SW 1271 (cell line): ENCODE results near the gene TYMS.
"Not testable (repeated sequence)": the region's sequence is repeated elsewhere in the genome, so short reads cannot be mapped to it uniquely, and the experiment has no call there.

Experiments used
- DNase-seq, 2 experiments: peaks; one replicate each; lab custom pipeline; 2025; lab: John Stamatoyannopoulos, UW

TYMS gene

DNA sequence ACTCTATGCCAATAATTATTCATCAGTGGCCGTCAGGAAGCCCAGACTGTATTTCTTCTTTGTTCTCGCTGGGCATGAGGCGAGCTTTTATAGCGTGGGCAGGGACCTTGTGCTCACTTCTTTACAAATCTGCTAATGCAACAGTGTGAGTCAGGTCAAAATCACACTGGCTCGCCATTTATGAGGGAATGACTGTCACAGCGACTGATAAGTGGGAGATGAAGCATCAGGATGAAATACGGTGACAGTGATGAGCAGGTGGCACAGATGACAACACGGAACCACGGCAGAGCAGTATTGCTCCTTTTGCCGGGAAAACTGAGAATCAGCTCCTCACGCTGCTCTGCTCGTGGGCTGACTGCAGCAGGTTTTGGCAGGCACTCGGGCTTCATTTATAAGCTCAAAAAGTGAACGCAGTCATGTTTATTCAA lies 20.5 kb downstream of the TYMS start:
- no peak for DNase-seq

DNA sequence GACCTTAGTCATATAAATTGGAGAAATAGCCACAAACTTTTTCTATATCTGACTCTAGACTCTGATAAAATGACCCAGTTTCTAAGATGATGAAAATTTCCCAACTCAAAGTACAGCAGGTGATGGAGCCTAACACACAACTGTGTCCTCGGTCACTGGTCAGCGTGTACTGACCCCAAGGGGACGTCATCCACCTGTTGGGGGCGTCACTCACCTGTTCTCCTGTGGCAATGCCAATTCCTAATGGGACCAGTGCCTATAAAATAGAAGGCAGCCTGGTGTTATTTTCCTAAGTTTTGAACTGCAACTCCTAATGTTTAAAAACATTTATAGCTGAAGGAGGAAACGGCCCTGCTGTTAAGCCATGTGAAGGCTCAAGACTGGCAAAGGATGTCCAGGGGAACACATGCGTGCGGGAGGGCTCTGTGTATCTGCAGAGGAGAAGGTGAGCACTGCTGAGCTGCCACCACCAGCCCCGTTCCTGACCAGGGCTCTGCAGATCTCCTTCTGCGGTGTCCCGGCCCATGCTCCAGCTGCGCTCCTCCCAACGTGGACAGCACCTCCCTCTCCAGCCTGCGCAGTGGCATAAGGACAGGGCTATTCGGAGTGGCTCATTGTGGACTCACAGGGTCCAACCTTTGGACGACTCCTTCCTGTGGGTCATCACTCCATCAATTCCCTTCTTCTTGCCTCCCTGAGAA lies 21.2 kb downstream of the TYMS start:
- DNase-seq = no peak

DNA sequence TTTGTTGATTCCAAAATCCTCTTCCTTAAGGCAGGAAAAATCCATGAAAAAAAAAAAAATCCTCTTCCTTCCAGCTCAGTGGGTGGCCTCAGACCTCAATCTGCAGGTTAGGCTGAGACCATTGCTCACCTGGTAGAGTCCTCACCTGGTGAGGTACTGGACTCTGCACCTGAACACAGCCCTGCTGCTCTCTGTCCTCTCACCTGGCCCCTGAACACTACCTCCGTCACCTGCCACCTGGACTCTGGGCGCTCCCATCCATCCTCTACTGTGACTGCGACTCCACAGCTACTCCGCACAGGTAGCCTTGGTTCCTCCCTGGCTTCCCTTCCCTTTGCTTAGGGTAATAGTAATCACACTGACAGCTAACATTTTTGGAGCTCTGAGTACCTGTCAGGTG lies 22.1 kb downstream of the TYMS start:
- DNase-seq = no peak

DNA sequence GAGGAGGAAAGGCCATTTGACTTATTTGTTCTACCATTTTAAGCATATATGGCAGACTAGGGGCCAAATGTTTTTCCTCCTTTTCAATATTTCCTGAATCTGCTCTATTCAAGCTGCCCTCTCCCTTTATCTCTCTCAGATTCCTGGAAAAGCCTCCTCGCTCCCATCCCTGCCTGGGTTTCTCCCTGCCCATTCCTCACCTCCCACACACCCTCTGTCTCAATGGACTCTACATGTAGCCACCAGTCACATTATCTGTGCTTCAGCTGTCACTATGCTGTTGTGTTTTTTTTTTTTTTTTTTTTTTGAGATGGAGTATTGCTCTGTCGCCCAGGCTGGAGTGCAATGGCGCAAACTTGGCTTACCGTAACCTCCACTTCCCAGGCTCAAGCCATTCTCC lies 22.9 kb downstream of the TYMS start:
- no peak for DNase-seq

DNA sequence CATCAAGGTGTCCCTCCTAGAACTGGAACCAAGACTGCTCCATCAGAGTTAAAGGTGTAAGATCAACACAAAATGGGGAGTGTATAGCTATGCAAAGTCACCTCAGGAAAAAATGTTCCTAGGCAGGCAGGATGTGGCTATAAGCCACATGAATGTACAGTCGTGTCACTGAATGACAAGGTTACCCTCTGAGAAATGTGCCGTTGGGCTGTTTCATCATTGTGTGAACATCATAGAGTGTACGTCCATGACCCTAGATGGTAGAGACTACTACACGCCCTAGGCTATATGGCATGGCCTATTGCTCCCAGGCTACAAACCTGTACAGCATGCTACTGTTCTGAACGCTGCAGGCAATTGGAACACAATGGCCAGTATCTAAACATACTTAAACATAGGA lies 24.5 kb downstream of the TYMS start:
- DNase-seq = no peak

DNA sequence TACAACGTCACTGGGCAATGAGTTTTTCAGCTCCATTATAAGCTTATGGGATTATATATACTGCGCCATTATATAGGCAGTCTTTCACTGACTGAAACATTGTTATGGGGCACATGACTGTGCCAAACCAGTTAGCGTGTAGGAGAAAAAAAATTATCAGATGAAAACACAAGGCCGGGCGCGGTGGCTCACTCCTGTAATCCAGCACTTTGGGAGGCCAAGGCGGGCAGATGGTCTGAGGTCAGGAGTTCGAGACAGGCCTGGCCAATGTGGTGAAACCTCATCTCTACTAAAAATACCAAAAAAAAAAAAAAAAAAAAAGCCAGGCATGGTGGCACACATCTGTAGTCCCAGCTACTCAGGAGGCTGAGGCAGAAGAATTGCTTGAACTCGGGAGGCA lies 25.0 kb downstream of the TYMS start:
- not testable (repeated sequence) for DNase-seq

DNA sequence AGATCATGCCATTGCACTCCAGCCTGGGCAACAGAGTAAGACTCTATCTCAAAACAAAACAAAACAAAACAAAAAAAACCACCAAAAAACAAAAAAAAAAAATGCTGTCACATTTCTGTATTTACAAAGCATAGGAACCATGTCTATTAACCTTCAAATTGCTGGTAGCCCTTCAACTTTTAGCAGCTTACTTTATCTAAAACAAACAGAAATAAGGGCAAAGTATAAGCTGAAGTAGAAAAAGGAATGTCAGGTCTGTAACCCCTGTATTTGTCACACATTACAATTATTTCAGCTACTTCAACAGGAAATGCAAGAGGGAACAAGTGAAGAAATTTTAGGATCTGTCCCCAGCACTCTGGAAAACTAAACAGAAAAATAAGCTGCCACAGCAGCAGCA lies 25.4 kb downstream of the TYMS start:
- DNase-seq = no peak

DNA sequence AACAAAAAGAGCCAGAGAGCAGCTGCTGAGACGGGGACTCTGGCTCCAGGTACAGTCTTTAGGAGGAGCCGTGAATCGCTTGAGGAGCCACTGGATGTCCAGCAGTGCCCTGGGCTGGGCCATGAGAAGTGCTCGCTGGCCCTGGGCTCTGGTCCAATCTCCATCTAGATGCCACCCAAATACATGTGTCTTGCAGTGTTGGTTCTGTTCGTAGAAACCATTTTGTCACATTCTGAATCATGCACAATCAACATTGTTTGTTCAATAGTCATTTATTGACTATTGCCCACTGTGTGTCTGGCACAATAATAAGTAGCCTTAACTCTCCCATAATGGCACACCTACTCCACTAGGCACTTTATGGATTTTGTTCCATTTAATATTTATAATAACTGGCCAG lies 26.1 kb downstream of the TYMS start:
- no peak for DNase-seq

DNA sequence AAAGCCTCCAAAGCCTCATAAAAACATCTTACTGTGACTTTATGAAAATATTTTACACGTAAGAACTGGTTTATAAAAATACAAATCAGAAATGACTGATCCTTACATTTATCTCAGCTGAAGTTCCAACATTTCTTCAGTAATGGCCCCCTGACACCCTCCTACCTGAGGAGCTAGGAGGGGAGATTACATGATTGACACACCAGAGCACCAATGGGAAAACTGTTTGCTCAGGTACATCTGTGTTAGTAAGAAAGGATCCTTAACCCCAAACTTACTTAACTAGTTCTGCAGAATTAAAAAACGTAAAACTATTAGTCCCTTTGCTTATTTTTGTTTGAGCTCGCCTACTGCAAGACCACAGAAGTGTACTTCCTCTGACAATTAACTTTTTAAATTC lies 28.0 kb downstream of the TYMS start:
- no peak for DNase-seq

DNA sequence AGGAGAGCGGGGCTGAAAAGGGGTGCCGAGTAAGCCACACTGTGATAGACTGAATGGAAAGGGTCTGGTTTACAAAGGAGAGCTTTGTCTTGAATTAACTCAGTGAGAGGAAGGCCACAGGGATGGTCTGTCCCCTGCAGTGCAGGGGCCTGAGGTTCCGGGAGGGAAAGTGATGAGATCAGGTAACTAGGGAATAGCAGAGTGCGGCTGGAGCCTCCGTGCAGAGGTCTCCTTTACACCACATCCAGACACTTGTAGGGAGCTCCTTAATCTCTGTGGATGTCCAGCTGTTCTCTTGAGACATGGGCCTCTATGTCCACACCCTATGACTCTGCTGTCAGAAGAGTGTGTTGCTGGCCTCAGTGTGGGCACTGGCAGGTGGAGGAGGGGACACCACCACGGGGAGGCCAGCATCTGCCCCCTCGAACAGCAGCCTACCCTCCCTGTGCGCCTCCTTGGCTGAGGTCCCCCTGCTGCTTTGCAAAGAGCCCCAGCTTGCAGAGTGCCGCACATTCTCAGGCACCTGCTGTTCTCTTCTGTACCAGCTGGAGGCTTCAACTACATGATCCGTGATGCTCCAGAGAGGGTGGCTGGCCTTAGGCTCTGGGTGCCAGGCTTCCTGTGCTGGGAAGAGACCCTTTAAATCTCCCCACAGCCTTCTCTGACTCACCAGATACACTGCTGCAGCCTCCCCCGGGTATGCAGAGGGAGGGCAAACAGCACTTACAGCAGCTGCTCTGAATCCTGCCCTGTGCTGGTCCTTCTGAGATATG lies 29.1 kb downstream of the TYMS start:
- no peak for DNase-seq

DNA sequence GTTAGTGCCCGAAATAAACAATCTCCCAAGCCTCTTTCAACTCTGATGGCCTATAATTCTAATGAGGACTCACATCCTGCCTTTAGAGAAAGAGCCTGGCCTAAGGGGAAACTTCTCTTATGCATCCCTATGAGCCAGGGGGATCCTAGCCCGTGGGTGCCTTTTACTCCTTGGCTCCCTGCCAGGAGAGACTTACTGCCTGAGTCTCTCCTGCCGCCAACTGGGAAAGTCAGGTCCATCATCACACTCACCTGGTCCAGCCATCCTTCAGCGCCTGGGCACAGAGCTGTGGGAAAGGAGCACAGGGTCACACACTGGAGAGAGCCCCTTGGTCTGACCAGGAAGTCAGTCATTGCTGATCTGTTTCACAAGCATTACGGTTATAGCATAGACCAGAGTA lies 30.9 kb downstream of the TYMS start:
- no peak for DNase-seq

DNA sequence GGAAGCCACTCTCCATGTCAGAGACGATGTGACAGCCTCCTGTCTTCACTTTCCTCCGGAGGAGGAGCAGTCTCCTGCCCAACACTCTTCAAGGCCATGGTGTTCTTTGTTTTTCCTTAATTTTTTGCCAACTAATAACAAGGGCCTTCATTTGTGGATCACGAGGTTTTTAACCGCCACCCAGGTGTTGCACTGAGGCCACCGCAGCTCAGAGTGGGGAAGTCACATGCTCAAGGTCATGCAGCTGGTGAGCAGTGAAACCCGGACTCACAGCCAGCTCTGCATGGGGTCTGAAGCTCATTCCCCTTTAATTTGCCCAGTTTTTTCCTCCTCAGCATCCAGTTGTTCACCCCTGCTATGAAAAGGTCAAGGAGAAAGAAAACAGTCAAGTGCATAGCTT lies 35.4 kb downstream of the TYMS start:
- DNase-seq = no peak

DNA sequence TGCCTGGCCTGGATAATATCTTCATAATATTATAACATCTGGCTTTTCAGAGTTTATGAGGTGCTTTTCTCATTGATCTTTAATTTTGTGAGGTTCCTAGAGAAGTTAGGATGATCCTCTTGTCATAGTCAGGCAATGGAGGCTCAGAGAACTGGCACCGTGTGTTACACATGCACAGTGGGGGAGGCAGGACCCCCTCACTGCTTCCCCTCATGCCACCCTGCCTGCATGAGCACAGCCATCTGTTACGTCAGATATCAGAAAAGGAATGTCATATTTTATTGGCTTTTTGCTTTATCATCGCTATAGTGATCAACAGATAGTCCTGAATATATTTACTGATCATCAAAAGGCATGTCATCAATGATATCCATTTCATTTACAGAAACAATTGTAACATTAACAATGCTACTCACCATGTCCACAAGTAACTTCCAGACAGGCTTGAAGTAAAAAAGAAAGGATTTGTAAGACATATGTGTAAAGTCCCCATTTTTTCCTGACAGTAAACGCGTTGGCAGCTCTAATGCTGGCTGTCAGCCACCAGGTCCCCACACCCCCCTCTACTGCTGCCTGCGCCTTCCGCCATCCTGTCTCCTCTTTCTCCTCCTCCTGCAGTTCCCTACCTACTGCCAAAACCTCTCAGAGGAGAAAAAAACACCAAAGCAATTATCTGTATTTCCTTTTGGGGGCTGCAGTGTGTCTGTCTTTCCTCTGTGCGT lies 36.2 kb downstream of the TYMS start:
- no peak for DNase-seq

DNA sequence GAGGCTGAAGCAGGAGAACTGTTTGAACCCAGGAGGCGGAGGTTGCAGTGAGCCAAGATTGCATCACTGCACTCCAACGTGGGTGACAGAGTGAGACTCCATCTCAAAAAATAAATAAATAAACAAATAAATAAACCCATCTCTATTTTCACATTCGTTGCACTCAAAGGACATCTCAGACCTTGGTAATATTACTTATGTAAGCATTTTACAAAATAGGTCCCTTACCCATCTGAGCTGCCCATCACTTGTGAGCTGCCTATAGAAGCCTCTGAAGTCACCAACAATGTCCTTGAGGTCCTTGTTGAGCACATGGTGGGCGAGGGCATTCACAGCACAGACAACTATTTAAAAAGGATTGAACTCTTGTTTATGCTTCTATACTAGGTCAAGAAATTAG lies 39.6 kb downstream of the TYMS start:
- no peak for DNase-seq

DNA sequence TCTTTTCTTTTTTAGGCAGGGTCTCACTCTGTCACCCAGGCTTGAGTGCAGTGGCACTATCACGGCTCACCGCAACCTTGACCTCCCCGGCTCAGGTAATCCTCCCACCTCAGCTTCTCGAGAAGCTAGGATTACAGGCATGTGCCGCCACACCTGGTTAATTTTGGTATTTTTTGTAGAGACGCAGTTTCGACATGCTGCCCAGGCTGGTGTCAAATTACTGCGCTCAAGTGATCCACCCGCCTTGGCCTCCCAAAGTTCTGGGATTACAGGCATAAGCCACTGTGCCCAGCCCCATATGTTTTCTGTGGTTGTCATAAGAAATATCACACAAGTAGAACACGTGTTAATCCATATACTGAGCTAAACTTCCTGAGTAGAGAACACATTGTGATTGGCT lies 40.3 kb downstream of the TYMS start:
- DNase-seq = no peak

DNA sequence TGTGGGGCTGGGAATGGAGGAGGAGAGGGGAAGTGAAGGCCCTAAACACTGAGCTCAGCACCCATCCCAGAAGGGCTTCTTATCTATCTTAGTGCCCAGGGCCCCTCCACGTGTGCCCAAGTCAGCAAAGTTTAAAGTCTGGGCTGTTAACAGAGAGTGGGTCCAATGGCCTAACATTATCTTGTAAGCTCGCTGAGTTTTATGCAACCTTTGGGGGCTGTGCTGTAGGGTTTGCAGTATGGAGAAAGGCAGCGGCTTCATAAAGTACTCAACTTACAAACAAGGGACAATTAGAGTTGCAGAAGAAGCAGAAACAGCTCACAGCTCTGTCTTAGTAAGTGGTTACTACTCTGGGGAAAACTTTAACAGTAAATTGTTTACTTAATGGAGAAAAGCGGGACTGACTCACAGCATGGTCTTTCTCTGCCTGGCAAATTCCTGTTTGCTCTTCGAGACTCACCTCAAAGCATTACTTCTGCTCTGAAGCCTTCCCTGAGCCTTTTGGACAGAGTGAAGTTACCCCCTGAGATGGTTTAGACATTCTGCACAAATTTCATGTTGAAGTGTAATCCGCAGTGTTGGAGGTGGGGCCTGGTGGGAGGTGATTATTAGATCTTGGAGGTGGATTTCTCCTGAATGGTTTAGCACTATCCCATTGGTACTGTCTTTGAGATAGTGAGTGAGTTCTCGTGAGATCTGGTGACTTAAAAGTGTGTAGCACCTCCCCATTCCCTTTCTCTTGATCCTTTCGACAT lies 45.9 kb downstream of the TYMS start:
- no peak for DNase-seq

DNA sequence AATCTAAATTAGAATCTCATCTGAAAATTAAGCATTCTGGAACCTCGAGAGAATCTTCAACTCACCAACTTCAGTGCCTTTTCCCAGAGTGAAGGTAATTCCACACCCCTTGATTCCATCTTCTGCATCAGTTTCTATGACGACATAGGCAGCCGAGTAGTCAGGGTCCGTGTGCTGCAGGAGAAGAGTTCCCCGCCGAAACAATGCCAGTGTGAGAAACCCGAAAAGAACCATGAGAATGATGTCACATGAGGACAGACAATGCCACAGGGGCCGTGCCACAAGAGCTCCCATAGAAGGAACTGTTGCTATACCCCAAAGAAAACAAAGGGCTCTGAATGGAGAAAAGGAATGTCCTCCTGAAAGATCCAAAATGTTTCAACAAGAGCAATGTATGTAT lies 49.0 kb downstream of the TYMS start:
- DNase-seq = no peak

DNA sequence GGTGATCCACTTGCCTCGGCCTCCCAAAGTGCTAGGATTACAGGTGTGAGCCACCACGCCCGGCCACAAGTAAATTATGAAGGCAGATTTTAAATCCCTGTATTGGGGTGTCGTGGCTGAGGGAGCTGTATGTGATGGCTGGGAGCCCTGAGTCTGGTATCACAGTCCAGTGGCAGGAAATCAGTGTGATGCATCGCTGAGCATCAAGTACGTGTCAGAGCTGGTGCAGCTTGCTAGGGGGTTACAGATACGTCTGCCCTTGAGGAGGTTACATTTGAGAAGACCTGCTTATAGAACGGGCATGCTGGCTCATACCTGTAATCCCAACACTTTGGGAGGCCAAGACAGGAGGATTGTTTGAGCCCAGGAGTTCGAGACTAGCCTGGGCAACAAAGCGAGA lies 50.6 kb downstream of the TYMS start:
- DNase-seq = no peak

DNA sequence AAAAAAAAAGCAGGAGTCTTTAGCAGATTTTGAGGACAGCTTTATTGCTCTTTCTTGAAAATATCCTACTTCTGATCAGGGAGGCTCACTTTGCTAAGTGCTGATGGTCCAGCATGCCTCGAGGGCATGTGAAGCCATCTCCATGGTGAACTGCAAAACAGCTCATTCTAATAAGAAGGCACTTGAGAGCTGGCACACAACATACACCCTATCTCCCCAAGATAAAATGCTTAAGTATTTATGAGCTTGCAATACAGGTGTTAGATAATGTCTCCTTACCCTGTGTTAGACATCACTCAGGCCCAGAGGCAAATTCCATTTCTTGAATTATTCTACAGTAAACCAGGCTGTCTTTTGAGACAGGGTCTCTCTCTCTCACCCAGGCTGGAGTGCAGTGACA lies 52.3 kb downstream of the TYMS start:
- DNase-seq = no peak

DNA sequence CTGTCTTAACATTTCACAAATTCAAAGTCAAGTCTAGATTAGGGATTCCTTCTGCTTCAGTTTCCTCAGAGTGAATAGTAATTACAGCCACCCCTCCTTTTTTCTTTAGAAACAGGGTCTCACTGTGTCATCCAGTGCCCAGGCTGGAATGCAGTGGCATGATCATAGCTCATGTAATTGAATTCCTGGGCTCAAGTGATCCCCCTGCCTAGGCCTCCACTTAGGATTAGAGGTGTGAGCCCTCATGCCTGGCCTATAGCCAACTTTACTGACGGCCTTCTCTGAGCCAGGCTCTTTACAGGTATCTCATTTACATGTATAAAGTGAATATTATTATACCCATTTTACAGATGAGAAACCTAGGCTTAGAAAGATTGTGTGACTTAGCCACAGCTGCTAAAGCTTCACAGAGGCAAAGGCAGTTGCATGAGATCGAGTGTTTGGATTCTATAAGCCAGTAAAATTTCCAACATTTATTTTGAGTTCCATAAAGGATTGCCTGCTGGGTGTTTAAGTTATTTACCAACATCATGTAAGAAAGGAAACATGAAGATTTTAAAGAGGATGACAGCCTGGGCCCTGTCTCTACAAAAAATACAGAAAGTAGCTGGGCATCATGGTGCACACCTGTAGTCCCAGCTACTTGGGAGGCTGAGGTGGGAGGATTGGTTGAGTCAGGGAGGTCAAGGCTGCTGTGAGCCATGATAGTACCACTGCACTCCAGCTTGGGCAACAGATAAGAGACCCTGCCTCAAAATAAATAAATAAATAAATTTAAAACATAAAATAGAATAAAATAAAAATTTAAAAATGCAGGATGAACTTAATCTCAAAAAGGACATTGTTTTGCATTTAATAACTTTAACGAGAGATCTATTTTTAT lies 53.2 kb downstream of the TYMS start:
- DNase-seq = no peak

DNA sequence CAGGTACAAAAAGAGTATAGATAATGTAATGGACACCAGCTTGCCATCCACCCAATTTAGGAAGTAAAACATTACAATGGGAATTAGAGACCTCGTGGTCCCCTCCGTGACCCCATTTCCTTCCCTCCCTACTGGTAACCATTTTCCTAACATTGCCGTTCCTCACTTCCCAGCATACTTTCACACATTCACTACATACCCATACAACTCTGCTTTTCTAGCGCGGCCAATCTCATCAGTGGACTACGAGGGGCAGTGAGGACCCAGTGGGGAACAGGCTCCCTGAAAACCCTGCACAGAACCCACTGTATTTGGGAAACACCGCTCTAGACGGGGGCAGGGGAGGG lies 53.8 kb downstream of the TYMS start:
- DNase-seq = no peak
